BE2C (cell line): ENCODE measurements around the gene KCTD15.
A peak's percentile ranks its signal among the peaks of the same experiment; 100 is the strongest.

Experiments
- DNase-seq: peaks from one replicate; pipeline ENCODE4 v3.0.0-alpha.2; 2020
- H3K27me3 ChIP-seq: fragments of 250-450 bp; sonication (Bioruptor Pico); 2 replicates; pipeline ENCODE4 v1.5.1; 2020; ENCODE audit warnings: mild to moderate bottlenecking
- H3K36me3 ChIP-seq: fragments of 250-450 bp; sonication (Bioruptor Pico); 2 replicates; pipeline ENCODE4 v1.5.1; 2020; ENCODE audit warnings: mild to moderate bottlenecking
- H3K4me1 ChIP-seq: fragments of 250-450 bp; sonication (Bioruptor Pico); 2 replicates; pipeline ENCODE4 v1.5.1; 2020
- H3K4me3 ChIP-seq: 2 replicates; pipeline ENCODE4 v1.5.1; 2011; ENCODE audit warnings: low read depth, low read length
- H3K9me3 ChIP-seq: fragments of 250-450 bp; sonication (Bioruptor Pico); 2 replicates; pipeline ENCODE4 v1.5.1; 2020
- TF ChIP-seq, protein P1 (sequence below): IDR thresholded peaks from 2 replicates; pipeline ENCODE4 v1.5.1; 2012; ENCODE audit warnings: mild to moderate bottlenecking, low read depth, low read length

The KCTD15 gene

DNA sequence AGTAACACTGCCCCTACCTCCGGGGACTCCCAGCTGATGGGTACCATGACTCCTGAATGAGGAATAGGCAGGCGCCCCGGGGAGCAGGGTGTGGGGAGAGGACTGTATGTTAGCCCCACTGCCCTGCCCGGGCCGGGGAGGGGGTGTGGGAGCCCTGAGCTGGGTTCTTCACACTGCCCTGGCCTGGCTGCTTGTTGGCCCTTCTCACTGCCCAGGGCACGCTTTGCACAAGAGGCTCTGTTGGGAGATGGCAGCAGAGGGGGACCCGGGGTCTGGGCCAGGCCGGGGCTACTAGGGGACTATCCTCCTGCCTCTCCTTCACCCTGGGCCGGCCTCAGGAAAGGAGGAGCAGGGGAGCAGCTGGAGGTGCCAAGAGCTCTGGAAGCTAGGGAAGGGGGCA lies 19.3 kb upstream of the KCTD15 start:
- no peak for DNase-seq
- Histone ChIP-seq H3K4me3 (no peak overlapping the region), H3K4me1 (peaks cover 9% of the 10 kb centered on the region), H3K36me3 (no peaks in the 10 kb centered on the region; the same call in 1 of the 2 replicates), H3K9me3 (no peaks in the 10 kb centered on the region), H3K27me3 (no peaks in the 10 kb centered on the region)
- TF ChIP-seq, protein P1, sequence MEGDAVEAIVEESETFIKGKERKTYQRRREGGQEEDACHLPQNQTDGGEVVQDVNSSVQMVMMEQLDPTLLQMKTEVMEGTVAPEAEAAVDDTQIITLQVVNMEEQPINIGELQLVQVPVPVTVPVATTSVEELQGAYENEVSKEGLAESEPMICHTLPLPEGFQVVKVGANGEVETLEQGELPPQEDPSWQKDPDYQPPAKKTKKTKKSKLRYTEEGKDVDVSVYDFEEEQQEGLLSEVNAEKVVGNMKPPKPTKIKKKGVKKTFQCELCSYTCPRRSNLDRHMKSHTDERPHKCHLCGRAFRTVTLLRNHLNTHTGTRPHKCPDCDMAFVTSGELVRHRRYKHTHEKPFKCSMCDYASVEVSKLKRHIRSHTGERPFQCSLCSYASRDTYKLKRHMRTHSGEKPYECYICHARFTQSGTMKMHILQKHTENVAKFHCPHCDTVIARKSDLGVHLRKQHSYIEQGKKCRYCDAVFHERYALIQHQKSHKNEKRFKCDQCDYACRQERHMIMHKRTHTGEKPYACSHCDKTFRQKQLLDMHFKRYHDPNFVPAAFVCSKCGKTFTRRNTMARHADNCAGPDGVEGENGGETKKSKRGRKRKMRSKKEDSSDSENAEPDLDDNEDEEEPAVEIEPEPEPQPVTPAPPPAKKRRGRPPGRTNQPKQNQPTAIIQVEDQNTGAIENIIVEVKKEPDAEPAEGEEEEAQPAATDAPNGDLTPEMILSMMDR: no peak

DNA sequence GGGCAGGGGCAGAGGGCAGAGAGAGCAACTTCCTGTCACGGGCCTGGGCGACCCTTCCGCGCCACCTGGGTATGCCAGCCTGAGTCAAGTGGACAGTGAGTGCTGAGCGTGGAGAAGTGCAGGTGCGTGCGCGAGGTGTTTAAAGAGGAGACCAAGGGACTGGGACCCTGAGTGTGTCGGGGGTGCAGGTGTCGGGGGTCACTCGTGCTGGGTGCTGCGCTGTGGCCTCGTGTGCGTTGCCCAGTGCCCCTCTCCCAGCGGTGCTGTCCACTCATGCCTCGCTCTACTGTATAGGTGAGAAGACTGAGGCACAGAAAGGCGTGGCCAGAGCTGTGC lies 18.9 kb upstream of the KCTD15 start:
- peaks cover 9% of the 10 kb centered on the region for H3K4me1 ChIP-seq
- H3K27me3 ChIP-seq: no peaks in the 10 kb centered on the region

DNA sequence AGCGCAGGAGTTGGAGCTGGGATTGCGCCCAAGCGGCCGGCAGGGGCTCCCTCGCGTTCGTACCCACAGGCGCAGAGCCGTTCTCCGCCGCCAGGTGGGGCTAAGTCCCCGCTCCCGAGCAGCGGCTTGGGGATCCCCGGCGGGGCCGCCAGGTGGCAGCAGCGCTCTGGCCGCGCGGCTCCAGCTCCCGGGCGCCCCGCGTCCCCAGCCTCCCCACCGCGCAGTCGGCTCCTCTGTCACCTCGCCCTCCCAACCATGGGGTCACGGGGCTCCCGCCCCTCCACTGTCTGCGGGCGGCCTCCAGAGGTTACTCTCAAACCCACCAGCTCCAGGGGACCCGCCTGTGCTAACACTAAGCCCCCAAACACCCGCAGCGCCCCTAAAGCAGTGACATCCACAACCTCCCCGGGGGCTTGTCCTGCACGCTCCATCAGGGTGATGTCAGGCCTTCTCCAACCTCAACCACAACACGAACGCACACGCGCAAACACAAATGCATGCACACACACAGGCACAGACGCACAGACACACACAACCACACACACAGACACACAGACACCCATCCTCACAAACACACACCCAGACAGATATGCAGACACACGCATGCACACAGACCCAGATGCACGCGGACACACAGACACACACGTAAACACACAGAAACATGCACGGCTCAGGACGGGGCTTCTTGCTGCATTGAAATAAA lies 18.4 kb upstream of the KCTD15 start:
- H3K27me3 ChIP-seq: no peaks in the 10 kb centered on the region
- no peaks in the 10 kb centered on the region for H3K36me3 ChIP-seq
- peak overlapping the region; percentile 58 for H3K4me3 ChIP-seq
- H3K9me3 ChIP-seq: no peaks in the 10 kb centered on the region
- DNase-seq: peak; percentile 87
- TF ChIP-seq, protein P1: peak; percentile 100
- peaks cover 9% of the 10 kb centered on the region for H3K4me1 ChIP-seq

More for the DNA sequence above, 18.9 kb upstream of the KCTD15 start:
- DNase-seq: no peak
- Histone ChIP-seq H3K9me3 (no peaks in the 10 kb centered on the region), H3K4me3 (no peak overlapping the region), H3K36me3 (no peaks in the 10 kb centered on the region; the same call in 1 of the 2 replicates)
- TF ChIP-seq, protein P1: no peak

- Histone ChIP-seq H3K27me3 (no peaks in the 10 kb centered on the region), H3K36me3 (no peaks in the 10 kb centered on the region), H3K4me1 (peaks cover 3% of the 10 kb centered on the region; the same call in 1 of the 2 replicates), H3K4me3 (no peak overlapping the region), H3K9me3 (no peaks in the 10 kb centered on the region)
- TF ChIP-seq, protein P1: no peak
- DNase-seq: no peak
These were observed 16.8 kb upstream of the KCTD15 start for GRCh38 chr19:33779849-33780248.

GRCh38 chr19:33780251-33780650 lies 16.4 kb upstream of the KCTD15 start:
- H3K36me3 ChIP-seq: no peaks in the 10 kb centered on the region
- peaks cover 3% of the 10 kb centered on the region; the same call in 1 of the 2 replicates for H3K4me1 ChIP-seq
- no peak overlapping the region for H3K4me3 ChIP-seq
- H3K9me3 ChIP-seq: no peaks in the 10 kb centered on the region
- no peaks in the 10 kb centered on the region for H3K27me3 ChIP-seq
- DNase-seq: no peak
- TF ChIP-seq, protein P1: no peak

GRCh38 chr19:33780746-33781145 lies 15.9 kb upstream of the KCTD15 start:
- H3K27me3 ChIP-seq: no peaks in the 10 kb centered on the region

More at GRCh38 chr19:33780746-33781145, 15.9 kb upstream of the KCTD15 start:
- TF ChIP-seq, protein P1: no peak
- Histone ChIP-seq H3K9me3 (no peaks in the 10 kb centered on the region), H3K4me3 (no peak overlapping the region), H3K36me3 (no peaks in the 10 kb centered on the region), H3K4me1 (peaks cover 3% of the 10 kb centered on the region; the same call in 1 of the 2 replicates)
- DNase-seq: no peak
